DOHH2 (cell line): ENCODE results near the gene CEBPE.

ENCODE experiments used
- EZH2phosphoT487 ChIP-seq: fragments of 200-600 bp; sonication (generic); IDR thresholded peaks from 2 replicates; pipeline ENCODE4 v1.6.1; 2017; ENCODE audit warnings: borderline replicate concordance, mild to moderate bottlenecking, antibody characterized with exemption, low read length, moderate library complexity, mixed read lengths
- TF ChIP-seq, protein P1 (sequence below): fragments of 200-600 bp; sonication (generic); IDR thresholded peaks from one replicate; pipeline ENCODE4 v1.5.1; 2014; ENCODE audit warnings: antibody characterized with exemption, mild to moderate bottlenecking, low read depth, low read length; ENCODE audit not compliant: poor library complexity, severe bottlenecking

DNA sequence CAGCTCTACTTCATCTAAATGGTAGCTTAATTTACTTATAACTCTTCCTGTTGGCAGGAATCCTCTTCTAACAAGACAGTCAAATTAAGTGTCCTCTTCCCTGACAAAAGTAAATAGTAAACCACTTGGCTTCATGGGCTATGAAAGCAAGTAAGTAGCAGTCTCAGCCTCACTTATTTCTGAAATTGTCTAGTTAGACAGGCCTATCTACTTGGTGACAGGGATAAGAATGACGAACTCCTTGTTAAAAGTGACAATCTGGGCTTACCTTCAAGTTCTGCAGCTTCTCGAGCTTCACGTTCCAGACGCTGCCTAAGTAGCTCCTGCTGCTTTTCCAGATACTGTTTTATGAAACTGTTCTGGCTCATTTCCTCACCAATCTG is 28.8 kb downstream of the CEBPE start:
- TF ChIP-seq, protein P1, sequence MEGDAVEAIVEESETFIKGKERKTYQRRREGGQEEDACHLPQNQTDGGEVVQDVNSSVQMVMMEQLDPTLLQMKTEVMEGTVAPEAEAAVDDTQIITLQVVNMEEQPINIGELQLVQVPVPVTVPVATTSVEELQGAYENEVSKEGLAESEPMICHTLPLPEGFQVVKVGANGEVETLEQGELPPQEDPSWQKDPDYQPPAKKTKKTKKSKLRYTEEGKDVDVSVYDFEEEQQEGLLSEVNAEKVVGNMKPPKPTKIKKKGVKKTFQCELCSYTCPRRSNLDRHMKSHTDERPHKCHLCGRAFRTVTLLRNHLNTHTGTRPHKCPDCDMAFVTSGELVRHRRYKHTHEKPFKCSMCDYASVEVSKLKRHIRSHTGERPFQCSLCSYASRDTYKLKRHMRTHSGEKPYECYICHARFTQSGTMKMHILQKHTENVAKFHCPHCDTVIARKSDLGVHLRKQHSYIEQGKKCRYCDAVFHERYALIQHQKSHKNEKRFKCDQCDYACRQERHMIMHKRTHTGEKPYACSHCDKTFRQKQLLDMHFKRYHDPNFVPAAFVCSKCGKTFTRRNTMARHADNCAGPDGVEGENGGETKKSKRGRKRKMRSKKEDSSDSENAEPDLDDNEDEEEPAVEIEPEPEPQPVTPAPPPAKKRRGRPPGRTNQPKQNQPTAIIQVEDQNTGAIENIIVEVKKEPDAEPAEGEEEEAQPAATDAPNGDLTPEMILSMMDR: no peak
- TF ChIP-seq EZH2phosphoT487: no peak
